ENCODE measurements around the gene POR. TPM values are rescaled to one million over a fixed set of nuclear protein-coding genes. Genes with fewer than 3 reads are reported as not detected.

POR gene
- total RNA-seq, 1 experiment from 2014 or later = 151 TPM

DNA sequence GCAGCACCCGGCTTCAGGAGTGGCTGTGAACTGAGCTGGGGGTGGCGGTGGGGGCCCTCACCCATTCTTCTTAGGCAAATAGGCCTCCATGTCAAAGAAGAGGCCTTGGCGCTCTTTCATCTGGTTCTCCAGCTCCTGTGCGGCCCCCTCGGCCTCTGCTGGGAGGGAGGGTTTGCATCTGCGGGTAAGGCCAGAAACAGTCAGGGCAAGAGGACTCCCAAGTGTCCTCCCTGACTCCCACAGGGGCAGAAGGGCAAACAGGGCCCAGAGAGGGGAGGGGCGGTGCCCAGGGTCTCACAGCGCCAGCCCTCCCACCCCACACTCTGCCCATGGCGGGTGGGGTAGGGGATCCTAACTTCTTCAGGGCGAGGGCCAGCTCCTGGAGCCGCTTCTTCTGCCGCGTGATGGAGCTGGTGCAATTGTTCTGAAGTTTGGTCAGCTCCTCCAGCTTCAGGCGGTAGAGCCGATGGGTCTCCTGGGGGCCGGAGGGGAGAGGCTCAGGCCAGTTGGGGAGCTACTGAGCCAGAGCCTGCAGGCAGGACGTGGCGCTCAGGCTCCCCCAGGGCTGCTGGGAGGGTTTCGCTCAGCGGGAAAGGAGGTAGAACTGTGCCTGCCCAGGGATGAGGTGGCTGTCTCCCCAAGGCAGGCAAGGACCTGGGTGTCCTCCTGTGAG lies 77.3 kb downstream of the POR start:
- H3K27ac Mint-ChIP-seq = no peak overlapping the region
- TF ChIP-seq GRHL2 (CRISPR knock-in tag; IDR thresholded peaks at IDR 0.05; ENCODE audit: insufficient replicate concordance, severe bottlenecking) (no peak), ZMAT4 (CRISPR knock-in tag; IDR thresholded peaks at IDR 0.05) (no peak), ZBTB21 (CRISPR knock-in tag; IDR thresholded peaks at IDR 0.05; ENCODE audit: borderline replicate concordance) (no peak), ATF1 (CRISPR knock-in tag; IDR thresholded peaks at IDR 0.05) (no peak), NR1H2 (CRISPR knock-in tag; IDR thresholded peaks at IDR 0.05) (no peak), FOXP1 (CRISPR knock-in tag; IDR thresholded peaks at IDR 0.05; ENCODE audit: borderline replicate concordance) (no peak), TCF7 (CRISPR knock-in tag; IDR thresholded peaks at IDR 0.05; ENCODE audit: low read depth) (no peak), ETV6 (CRISPR knock-in tag; IDR thresholded peaks at IDR 0.05) (no peak), PRRX2 (CRISPR knock-in tag; IDR thresholded peaks at IDR 0.05) (no peak), ZNF396 (CRISPR knock-in tag; IDR thresholded peaks at IDR 0.05; ENCODE audit: borderline replicate concordance) (no peak), NFATC4 (CRISPR knock-in tag; IDR thresholded peaks at IDR 0.05) (no peak), RELA (CRISPR knock-in tag; IDR thresholded peaks at IDR 0.05; ENCODE audit: borderline replicate concordance) (no peak), TEAD1 (CRISPR knock-in tag; IDR thresholded peaks at IDR 0.05) (no peak)
- TF ChIP-seq, protein P1, sequence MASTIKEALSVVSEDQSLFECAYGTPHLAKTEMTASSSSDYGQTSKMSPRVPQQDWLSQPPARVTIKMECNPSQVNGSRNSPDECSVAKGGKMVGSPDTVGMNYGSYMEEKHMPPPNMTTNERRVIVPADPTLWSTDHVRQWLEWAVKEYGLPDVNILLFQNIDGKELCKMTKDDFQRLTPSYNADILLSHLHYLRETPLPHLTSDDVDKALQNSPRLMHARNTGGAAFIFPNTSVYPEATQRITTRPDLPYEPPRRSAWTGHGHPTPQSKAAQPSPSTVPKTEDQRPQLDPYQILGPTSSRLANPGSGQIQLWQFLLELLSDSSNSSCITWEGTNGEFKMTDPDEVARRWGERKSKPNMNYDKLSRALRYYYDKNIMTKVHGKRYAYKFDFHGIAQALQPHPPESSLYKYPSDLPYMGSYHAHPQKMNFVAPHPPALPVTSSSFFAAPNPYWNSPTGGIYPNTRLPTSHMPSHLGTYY (CRISPR knock-in tag; IDR thresholded peaks at IDR 0.05) = no peak
- TF ChIP-seq, protein P2, sequence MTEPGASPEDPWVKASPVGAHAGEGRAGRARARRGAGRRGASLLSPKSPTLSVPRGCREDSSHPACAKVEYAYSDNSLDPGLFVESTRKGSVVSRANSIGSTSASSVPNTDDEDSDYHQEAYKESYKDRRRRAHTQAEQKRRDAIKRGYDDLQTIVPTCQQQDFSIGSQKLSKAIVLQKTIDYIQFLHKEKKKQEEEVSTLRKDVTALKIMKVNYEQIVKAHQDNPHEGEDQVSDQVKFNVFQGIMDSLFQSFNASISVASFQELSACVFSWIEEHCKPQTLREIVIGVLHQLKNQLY (CRISPR knock-in tag; IDR thresholded peaks at IDR 0.05) = no peak
- TF ChIP-seq, protein P3, sequence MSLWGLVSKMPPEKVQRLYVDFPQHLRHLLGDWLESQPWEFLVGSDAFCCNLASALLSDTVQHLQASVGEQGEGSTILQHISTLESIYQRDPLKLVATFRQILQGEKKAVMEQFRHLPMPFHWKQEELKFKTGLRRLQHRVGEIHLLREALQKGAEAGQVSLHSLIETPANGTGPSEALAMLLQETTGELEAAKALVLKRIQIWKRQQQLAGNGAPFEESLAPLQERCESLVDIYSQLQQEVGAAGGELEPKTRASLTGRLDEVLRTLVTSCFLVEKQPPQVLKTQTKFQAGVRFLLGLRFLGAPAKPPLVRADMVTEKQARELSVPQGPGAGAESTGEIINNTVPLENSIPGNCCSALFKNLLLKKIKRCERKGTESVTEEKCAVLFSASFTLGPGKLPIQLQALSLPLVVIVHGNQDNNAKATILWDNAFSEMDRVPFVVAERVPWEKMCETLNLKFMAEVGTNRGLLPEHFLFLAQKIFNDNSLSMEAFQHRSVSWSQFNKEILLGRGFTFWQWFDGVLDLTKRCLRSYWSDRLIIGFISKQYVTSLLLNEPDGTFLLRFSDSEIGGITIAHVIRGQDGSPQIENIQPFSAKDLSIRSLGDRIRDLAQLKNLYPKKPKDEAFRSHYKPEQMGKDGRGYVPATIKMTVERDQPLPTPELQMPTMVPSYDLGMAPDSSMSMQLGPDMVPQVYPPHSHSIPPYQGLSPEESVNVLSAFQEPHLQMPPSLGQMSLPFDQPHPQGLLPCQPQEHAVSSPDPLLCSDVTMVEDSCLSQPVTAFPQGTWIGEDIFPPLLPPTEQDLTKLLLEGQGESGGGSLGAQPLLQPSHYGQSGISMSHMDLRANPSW (CRISPR knock-in tag; conservative IDR thresholded peaks at IDR 0.05; ENCODE audit: low read depth) = no peak
- TF ChIP-seq, protein P4, sequence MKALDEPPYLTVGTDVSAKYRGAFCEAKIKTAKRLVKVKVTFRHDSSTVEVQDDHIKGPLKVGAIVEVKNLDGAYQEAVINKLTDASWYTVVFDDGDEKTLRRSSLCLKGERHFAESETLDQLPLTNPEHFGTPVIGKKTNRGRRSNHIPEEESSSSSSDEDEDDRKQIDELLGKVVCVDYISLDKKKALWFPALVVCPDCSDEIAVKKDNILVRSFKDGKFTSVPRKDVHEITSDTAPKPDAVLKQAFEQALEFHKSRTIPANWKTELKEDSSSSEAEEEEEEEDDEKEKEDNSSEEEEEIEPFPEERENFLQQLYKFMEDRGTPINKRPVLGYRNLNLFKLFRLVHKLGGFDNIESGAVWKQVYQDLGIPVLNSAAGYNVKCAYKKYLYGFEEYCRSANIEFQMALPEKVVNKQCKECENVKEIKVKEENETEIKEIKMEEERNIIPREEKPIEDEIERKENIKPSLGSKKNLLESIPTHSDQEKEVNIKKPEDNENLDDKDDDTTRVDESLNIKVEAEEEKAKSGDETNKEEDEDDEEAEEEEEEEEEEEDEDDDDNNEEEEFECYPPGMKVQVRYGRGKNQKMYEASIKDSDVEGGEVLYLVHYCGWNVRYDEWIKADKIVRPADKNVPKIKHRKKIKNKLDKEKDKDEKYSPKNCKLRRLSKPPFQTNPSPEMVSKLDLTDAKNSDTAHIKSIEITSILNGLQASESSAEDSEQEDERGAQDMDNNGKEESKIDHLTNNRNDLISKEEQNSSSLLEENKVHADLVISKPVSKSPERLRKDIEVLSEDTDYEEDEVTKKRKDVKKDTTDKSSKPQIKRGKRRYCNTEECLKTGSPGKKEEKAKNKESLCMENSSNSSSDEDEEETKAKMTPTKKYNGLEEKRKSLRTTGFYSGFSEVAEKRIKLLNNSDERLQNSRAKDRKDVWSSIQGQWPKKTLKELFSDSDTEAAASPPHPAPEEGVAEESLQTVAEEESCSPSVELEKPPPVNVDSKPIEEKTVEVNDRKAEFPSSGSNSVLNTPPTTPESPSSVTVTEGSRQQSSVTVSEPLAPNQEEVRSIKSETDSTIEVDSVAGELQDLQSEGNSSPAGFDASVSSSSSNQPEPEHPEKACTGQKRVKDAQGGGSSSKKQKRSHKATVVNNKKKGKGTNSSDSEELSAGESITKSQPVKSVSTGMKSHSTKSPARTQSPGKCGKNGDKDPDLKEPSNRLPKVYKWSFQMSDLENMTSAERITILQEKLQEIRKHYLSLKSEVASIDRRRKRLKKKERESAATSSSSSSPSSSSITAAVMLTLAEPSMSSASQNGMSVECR (CRISPR knock-in tag; IDR thresholded peaks at IDR 0.05; ENCODE audit: borderline replicate concordance) = no peak
- H3K4me1 Mint-ChIP-seq = peaks cover 24% of the 10 kb centered on the region
- no peak overlapping the region for H3K4me3 Mint-ChIP-seq
- ATAC-seq (no peak), DNase-seq (ENCODE audit: low spot score) (no peak)
- no peaks in the 10 kb centered on the region for H3K27me3 Mint-ChIP-seq (ENCODE audit: low read depth)
- ChIA-PET CTCF (interaction anchor here (0.8 to 3.3 kb wide), 6 partner anchors 20 to 322 kb away, joined by 3 to 17 read pairs (median 4); no protein-coding TSS in a partner anchor), POLR2A (no interaction called here)
- H3K36me3 Mint-ChIP-seq = peaks cover 3% of the 10 kb centered on the region; the same call in 1 of the 2 replicates
- no peaks in the 10 kb centered on the region for H3K9me3 Mint-ChIP-seq

All from WTC11 (cell line).